ENCODE data around the gene SESN1.
"Not testable (repeated sequence)": the region's sequence is repeated elsewhere in the genome, so short reads cannot be mapped to it uniquely, and the experiment has no call there.

GRCh38 chr6:109136530-109136929 lies 41.9 kb upstream of the SESN1 start:
- not testable (repeated sequence) for TF ChIP-seq POLR2A, CTCF (IDR thresholded peaks at IDR 0.05)
